SK-N-SH treated with all-trans-retinoic acid at 6 μM for 48 hours (cell line): Measurements from ENCODE around the gene HERC2.

Experiments
- ATAC-seq: fragments of 200-7000 bp; cut with Tn5 transposase; 3 replicates; pipeline ENCODE4 v1.9.1; 2020; ENCODE audit warnings: mild to moderate bottlenecking, moderate library complexity
- ARNTL ChIP-seq: fragments of 450-650 bp; formaldehyde crosslinking; IDR thresholded peaks from 2 replicates; pipeline ENCODE4 v1.5.0; 2020; ENCODE audit warnings: low read depth, mild to moderate bottlenecking, moderate library complexity, borderline replicate concordance
- BACH2 ChIP-seq: fragments of 250-450 bp; sonication (Bioruptor Pico); IDR thresholded peaks from 2 replicates; pipeline ENCODE4 v1.9.0; 2021; ENCODE audit warnings: mild to moderate bottlenecking, borderline replicate concordance
- CREB5 ChIP-seq: fragments of 250-450 bp; sonication (Bioruptor Pico); IDR thresholded peaks from 2 replicates; pipeline ENCODE4 v1.5.1; 2020; ENCODE audit warnings: low read depth, mild to moderate bottlenecking, moderate library complexity
- CSDC2 ChIP-seq: fragments of 250-450 bp; sonication (Bioruptor Pico); IDR thresholded peaks from 2 replicates; pipeline ENCODE4 v1.5.0; 2020; ENCODE audit warnings: mild to moderate bottlenecking, moderate library complexity
- CSRNP3 ChIP-seq: fragments of 250-450 bp; sonication (Bioruptor Pico); IDR thresholded peaks from 2 replicates; pipeline ENCODE4 v1.5.1; 2021; ENCODE audit warnings: mild to moderate bottlenecking, moderate library complexity
- GLIS3 ChIP-seq: fragments of 250-450 bp; sonication (Bioruptor Pico); IDR thresholded peaks from 2 replicates; pipeline ENCODE4 v1.5.0; 2020; ENCODE audit warnings: mild to moderate bottlenecking, moderate library complexity
- ISL1 ChIP-seq: fragments of 250-450 bp; sonication (Bioruptor Pico); IDR thresholded peaks from 2 replicates; pipeline ENCODE4 v2.1.2; 2022; ENCODE audit warnings: mild to moderate bottlenecking, moderate library complexity
- OSR1 ChIP-seq: fragments of 250-450 bp; sonication (Bioruptor Pico); IDR thresholded peaks from 2 replicates; pipeline ENCODE4 v1.8.0; 2022; ENCODE audit warnings: moderate library complexity, mild to moderate bottlenecking, inconsistent platforms
- PPARA ChIP-seq: fragments of 250-450 bp; sonication (Bioruptor Pico); IDR thresholded peaks from 2 replicates; pipeline ENCODE4 v1.5.0; 2020; ENCODE audit warnings: mild to moderate bottlenecking, borderline replicate concordance
- RARB ChIP-seq: fragments of 250-450 bp; sonication (Bioruptor Pico); IDR thresholded peaks from 2 replicates; pipeline ENCODE4 v1.8.0; 2021; ENCODE audit warnings: mild to moderate bottlenecking, moderate library complexity
- TCF4 ChIP-seq: fragments of 250-450 bp; sonication (Bioruptor Pico); IDR thresholded peaks from 2 replicates; pipeline ENCODE4 v1.8.0; 2021; ENCODE audit warnings: mild to moderate bottlenecking, moderate library complexity, borderline replicate concordance
- TOX ChIP-seq: fragments of 250-450 bp; sonication (Bioruptor Pico); IDR thresholded peaks from 2 replicates; pipeline ENCODE4 v1.8.0; 2021; ENCODE audit warnings: mild to moderate bottlenecking, moderate library complexity, borderline replicate concordance
- ZC3H10 ChIP-seq: fragments of 250-450 bp; sonication (Bioruptor Pico); IDR thresholded peaks from 2 replicates; pipeline ENCODE4 v1.5.1; 2021; ENCODE audit warnings: mild to moderate bottlenecking, moderate library complexity
- ZFP3 ChIP-seq: fragments of 250-450 bp; sonication (Bioruptor Pico); IDR thresholded peaks from 2 replicates; pipeline ENCODE4 v1.5.0; 2020; ENCODE audit warnings: mild to moderate bottlenecking, moderate library complexity
- ZFP30 ChIP-seq: fragments of 450-650 bp; formaldehyde crosslinking; IDR thresholded peaks from 2 replicates; pipeline ENCODE4 v1.5.0; 2022; ENCODE audit warnings: mild to moderate bottlenecking, moderate library complexity
- ZNF565 ChIP-seq: fragments of 450-650 bp; formaldehyde crosslinking; conservative IDR thresholded peaks from 2 replicates; pipeline ENCODE4 v1.5.0; 2020; ENCODE audit warnings: low read depth, mild to moderate bottlenecking, moderate library complexity
- ZNF70 ChIP-seq: fragments of 450-650 bp; formaldehyde crosslinking; IDR thresholded peaks from 2 replicates; pipeline ENCODE4 v1.5.0; 2020; ENCODE audit warnings: mild to moderate bottlenecking, moderate library complexity
- ZNF8 ChIP-seq: fragments of 450-650 bp; formaldehyde crosslinking; IDR thresholded peaks from 2 replicates; pipeline ENCODE4 v1.5.0; 2020; ENCODE audit warnings: mild to moderate bottlenecking, moderate library complexity
- TF ChIP-seq, protein P1 (sequence below): fragments of 250-450 bp; sonication (Bioruptor Pico); IDR thresholded peaks from 2 replicates; pipeline ENCODE4 v1.5.0; 2020; ENCODE audit warnings: mild to moderate bottlenecking, moderate library complexity
- TF ChIP-seq, protein P2 (sequence below): fragments of 250-450 bp; sonication (Bioruptor Pico); IDR thresholded peaks from 2 replicates; pipeline ENCODE4 v1.8.0; 2021; ENCODE audit warnings: low read depth, mild to moderate bottlenecking, moderate library complexity, borderline replicate concordance
- TF ChIP-seq, protein P3 (sequence below): fragments of 250-450 bp; sonication (Bioruptor Pico); IDR thresholded peaks from 2 replicates; pipeline ENCODE4 v1.8.0; 2020; ENCODE audit warnings: mild to moderate bottlenecking, moderate library complexity, borderline replicate concordance

The HERC2 gene

DNA sequence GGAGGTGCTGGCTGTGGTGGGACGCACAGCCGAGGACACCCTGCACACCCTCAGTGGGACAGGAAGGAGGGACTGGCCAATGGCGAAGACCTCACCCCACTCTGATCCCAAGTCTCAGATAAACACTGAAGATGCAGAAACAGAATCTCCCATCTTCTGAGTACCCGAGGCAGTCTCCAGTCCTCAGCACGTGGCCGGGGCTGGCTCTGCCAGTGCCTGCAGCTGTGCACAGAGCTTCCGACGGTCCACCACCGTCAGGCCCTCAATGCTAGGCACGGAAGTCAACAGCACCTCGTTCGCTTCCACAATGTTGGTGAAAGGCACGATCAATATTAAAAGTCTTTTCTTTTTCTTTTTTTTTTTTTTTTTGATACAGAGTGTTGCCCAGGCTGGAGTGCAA, 206.1 kb downstream of the HERC2 start:
- no peak for TF ChIP-seq TCF4 (CRISPR knock-in tag)
- TF ChIP-seq ZFP30 (CRISPR knock-in tag) = no peak
- TF ChIP-seq, protein P1, sequence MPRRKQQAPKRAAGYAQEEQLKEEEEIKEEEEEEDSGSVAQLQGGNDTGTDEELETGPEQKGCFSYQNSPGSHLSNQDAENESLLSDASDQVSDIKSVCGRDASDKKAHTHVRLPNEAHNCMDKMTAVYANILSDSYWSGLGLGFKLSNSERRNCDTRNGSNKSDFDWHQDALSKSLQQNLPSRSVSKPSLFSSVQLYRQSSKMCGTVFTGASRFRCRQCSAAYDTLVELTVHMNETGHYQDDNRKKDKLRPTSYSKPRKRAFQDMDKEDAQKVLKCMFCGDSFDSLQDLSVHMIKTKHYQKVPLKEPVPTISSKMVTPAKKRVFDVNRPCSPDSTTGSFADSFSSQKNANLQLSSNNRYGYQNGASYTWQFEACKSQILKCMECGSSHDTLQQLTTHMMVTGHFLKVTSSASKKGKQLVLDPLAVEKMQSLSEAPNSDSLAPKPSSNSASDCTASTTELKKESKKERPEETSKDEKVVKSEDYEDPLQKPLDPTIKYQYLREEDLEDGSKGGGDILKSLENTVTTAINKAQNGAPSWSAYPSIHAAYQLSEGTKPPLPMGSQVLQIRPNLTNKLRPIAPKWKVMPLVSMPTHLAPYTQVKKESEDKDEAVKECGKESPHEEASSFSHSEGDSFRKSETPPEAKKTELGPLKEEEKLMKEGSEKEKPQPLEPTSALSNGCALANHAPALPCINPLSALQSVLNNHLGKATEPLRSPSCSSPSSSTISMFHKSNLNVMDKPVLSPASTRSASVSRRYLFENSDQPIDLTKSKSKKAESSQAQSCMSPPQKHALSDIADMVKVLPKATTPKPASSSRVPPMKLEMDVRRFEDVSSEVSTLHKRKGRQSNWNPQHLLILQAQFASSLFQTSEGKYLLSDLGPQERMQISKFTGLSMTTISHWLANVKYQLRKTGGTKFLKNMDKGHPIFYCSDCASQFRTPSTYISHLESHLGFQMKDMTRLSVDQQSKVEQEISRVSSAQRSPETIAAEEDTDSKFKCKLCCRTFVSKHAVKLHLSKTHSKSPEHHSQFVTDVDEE (CRISPR knock-in tag) = no peak
- no peak for TF ChIP-seq CREB5 (CRISPR knock-in tag)
- TF ChIP-seq, protein P2, sequence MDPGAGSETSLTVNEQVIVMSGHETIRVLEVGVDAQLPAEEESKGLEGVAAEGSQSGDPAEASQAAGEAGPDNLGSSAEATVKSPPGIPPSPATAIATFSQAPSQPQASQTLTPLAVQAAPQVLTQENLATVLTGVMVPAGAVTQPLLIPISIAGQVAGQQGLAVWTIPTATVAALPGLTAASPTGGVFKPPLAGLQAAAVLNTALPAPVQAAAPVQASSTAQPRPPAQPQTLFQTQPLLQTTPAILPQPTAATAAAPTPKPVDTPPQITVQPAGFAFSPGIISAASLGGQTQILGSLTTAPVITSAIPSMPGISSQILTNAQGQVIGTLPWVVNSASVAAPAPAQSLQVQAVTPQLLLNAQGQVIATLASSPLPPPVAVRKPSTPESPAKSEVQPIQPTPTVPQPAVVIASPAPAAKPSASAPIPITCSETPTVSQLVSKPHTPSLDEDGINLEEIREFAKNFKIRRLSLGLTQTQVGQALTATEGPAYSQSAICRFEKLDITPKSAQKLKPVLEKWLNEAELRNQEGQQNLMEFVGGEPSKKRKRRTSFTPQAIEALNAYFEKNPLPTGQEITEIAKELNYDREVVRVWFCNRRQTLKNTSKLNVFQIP = no peak
- TF ChIP-seq OSR1 = no peak
- no peak for TF ChIP-seq BACH2
- TF ChIP-seq RARB (CRISPR knock-in tag) = no peak
- no peak for TF ChIP-seq TOX (CRISPR knock-in tag)
- no peak for TF ChIP-seq ISL1 (CRISPR knock-in tag)
- TF ChIP-seq, protein P3, sequence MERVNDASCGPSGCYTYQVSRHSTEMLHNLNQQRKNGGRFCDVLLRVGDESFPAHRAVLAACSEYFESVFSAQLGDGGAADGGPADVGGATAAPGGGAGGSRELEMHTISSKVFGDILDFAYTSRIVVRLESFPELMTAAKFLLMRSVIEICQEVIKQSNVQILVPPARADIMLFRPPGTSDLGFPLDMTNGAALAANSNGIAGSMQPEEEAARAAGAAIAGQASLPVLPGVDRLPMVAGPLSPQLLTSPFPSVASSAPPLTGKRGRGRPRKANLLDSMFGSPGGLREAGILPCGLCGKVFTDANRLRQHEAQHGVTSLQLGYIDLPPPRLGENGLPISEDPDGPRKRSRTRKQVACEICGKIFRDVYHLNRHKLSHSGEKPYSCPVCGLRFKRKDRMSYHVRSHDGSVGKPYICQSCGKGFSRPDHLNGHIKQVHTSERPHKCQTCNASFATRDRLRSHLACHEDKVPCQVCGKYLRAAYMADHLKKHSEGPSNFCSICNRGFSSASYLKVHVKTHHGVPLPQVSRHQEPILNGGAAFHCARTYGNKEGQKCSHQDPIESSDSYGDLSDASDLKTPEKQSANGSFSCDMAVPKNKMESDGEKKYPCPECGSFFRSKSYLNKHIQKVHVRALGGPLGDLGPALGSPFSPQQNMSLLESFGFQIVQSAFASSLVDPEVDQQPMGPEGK (CRISPR knock-in tag) = no peak
- TF ChIP-seq CSDC2 = no peak
- no peak for TF ChIP-seq GLIS3
- ATAC-seq = no peak

- no peak for ATAC-seq
- no peak for TF ChIP-seq TCF4 (CRISPR knock-in tag)
- no peak for TF ChIP-seq GLIS3
- no peak for TF ChIP-seq ZFP30 (CRISPR knock-in tag)
- no peak for TF ChIP-seq PPARA (CRISPR knock-in tag)
- TF ChIP-seq ZNF8 (CRISPR knock-in tag) = no peak
- no peak for TF ChIP-seq ZNF565 (CRISPR knock-in tag)
- TF ChIP-seq, protein P3 (CRISPR knock-in tag) = no peak
- TF ChIP-seq RARB (CRISPR knock-in tag) = no peak
- no peak for TF ChIP-seq ZFP3 (CRISPR knock-in tag)
- TF ChIP-seq OSR1 = no peak
- no peak for TF ChIP-seq ZC3H10 (CRISPR knock-in tag)
- TF ChIP-seq, protein P1 (CRISPR knock-in tag) = no peak
- TF ChIP-seq ISL1 (CRISPR knock-in tag) = no peak
- TF ChIP-seq CSRNP3 = no peak
- TF ChIP-seq, protein P2 = no peak
- TF ChIP-seq ZNF70 (CRISPR knock-in tag) = no peak
- no peak for TF ChIP-seq ARNTL (CRISPR knock-in tag)
- TF ChIP-seq BACH2 = no peak
- TF ChIP-seq TOX (CRISPR knock-in tag) = no peak
Observed at GRCh38 chr15:28114721-28115622, 207.0 kb downstream of the HERC2 start.
